ENCODE results near the gene DSCAM.

DSCAM gene

DNA sequence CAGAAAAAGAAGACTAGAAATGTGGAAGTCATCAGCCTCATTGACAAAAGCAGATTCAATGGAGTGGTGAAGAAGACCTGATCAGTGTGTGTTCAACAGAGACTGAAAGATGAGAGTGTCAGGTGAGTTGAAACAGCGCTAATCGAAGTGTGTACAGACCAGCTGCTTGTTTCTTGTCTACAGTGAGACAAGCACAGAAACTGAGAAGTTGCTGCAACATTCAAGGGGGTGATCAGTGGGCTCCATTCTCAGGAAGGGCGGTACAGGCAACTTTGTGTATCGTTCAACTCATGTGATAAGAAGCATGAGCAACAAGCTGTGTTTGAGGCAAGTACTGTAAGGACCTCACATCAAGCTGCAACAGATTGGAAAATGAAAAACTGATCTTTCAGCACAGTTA, 19.4 kb downstream of the DSCAM start:
- Histone ChIP-seq H3K27me3 (ENCODE audit: insufficient read depth, low read length) (no peaks in the 10 kb centered on the region), H3K9me3 (ENCODE audit: low read length) (no peaks in the 10 kb centered on the region), H3K36me3 (ENCODE audit: insufficient read depth, low read length) (no peaks in the 10 kb centered on the region), H4K20me1 (ENCODE audit: insufficient read depth, low read length) (no peaks in the 10 kb centered on the region), H3F3A (ENCODE audit: insufficient read depth, low read length) (no peaks in the 10 kb centered on the region), H3K27ac (ENCODE audit: low read depth, low read length, poor library complexity, severe bottlenecking) (no peak overlapping the region), H3K4me1 (ENCODE audit: insufficient read depth, low read length, severe bottlenecking) (no peaks in the 10 kb centered on the region), H3K79me2 (ENCODE audit: insufficient read depth, low read length) (no peaks in the 10 kb centered on the region), H3K9ac (ENCODE audit: low read length) (no peak overlapping the region), H3K9me2 (ENCODE audit: low read depth, low read length) (no peaks in the 10 kb centered on the region), H3K4me2 (ENCODE audit: low read length) (no peak overlapping the region), H3K4me3 (ENCODE audit: low read depth, low read length, poor library complexity, severe bottlenecking) (no peak overlapping the region), H2AFZ (ENCODE audit: low read length) (no peak overlapping the region)
- no peak for TF ChIP-seq EZH2 (IDR thresholded peaks at IDR 0.05; ENCODE audit: borderline replicate concordance, low read length)
- TF ChIP-seq, protein P1, sequence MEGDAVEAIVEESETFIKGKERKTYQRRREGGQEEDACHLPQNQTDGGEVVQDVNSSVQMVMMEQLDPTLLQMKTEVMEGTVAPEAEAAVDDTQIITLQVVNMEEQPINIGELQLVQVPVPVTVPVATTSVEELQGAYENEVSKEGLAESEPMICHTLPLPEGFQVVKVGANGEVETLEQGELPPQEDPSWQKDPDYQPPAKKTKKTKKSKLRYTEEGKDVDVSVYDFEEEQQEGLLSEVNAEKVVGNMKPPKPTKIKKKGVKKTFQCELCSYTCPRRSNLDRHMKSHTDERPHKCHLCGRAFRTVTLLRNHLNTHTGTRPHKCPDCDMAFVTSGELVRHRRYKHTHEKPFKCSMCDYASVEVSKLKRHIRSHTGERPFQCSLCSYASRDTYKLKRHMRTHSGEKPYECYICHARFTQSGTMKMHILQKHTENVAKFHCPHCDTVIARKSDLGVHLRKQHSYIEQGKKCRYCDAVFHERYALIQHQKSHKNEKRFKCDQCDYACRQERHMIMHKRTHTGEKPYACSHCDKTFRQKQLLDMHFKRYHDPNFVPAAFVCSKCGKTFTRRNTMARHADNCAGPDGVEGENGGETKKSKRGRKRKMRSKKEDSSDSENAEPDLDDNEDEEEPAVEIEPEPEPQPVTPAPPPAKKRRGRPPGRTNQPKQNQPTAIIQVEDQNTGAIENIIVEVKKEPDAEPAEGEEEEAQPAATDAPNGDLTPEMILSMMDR (IDR thresholded peaks at IDR 0.05; ENCODE audit: low read length) = no peak

DNA sequence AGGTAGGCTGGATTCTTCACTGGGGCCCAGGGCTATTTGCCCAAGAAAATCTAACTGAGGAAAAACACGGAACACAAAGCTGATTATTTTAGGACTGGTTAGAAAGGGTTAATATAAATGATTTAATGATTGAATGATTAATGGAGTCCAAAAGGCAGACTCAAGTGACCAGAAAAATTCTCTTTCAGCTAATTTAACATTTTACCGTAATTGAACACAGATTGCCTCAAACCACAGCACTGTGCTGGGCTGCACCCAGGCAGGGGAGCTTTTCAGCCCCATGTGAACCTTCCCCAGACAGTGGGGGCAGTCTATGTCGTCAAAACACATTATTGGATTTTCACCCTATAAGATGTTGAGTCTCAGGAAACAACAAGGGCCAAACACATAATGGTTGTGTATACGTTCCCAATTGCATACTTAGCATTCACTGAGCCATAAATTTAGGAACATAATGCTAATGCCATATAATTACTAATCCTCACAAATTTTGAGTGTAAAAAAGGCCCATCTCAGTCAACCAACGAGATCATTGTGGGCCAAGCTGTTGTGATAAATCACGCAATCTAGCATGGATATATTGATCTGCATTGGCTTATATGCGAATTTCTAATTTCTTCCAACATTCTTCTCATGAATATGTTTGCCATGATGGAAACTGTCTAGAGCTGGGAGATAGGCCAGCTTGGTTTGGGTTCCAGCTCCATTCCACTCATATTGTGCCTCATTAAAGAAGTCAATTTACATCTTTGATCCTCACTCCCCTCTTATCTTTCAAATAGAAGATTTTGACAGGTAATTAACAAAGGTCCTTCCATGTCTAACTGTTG, 27.7 kb downstream of the DSCAM start:
- Histone ChIP-seq H3K27ac (ENCODE audit: low read depth, low read length, poor library complexity, severe bottlenecking) (no peak overlapping the region), H3K36me3 (ENCODE audit: insufficient read depth, low read length) (no peaks in the 10 kb centered on the region), H3K79me2 (ENCODE audit: insufficient read depth, low read length) (no peaks in the 10 kb centered on the region), H3F3A (ENCODE audit: insufficient read depth, low read length) (no peaks in the 10 kb centered on the region), H4K20me1 (ENCODE audit: insufficient read depth, low read length) (no peaks in the 10 kb centered on the region), H3K9me2 (ENCODE audit: low read depth, low read length) (no peaks in the 10 kb centered on the region), H3K4me3 (ENCODE audit: low read depth, low read length, poor library complexity, severe bottlenecking) (no peak overlapping the region), H3K4me2 (ENCODE audit: low read length) (no peak overlapping the region), H2AFZ (ENCODE audit: low read length) (no peak overlapping the region), H3K9me3 (ENCODE audit: low read length) (no peaks in the 10 kb centered on the region), H3K27me3 (ENCODE audit: insufficient read depth, low read length) (no peaks in the 10 kb centered on the region), H3K9ac (ENCODE audit: low read length) (no peak overlapping the region), H3K4me1 (ENCODE audit: insufficient read depth, low read length, severe bottlenecking) (no peaks in the 10 kb centered on the region)
- TF ChIP-seq, protein P1 (IDR thresholded peaks at IDR 0.05; ENCODE audit: low read length) = no peak
- TF ChIP-seq EZH2 (IDR thresholded peaks at IDR 0.05; ENCODE audit: borderline replicate concordance, low read length) = no peak

DNA sequence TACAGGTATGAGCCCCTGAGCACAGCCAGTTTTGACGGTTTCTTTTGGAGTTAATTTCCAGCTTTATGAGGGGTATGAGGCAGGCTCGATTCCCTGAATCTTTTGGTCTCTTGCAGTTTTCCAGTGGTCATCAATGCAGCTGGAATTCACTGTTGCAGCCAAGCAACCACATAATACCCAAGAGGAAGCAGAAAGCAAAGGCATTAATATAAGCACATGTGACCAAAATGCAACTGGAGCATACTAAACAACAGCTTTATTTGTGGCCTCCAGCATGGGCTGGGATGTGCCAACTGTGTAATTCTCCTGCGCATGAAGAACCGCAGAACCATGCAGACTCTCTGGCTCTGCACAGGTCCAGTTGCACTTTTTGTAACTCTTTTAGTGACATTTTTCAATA, 33.0 kb downstream of the DSCAM start:
- H3K4me3 ChIP-seq (ENCODE audit: low read depth, low read length, poor library complexity, severe bottlenecking) = no peak overlapping the region
- H4K20me1 ChIP-seq (ENCODE audit: insufficient read depth, low read length) = no peaks in the 10 kb centered on the region
- H3F3A ChIP-seq (ENCODE audit: insufficient read depth, low read length) = no peaks in the 10 kb centered on the region
- H3K27me3 ChIP-seq (ENCODE audit: insufficient read depth, low read length) = no peaks in the 10 kb centered on the region
- H3K4me2 ChIP-seq (ENCODE audit: low read length) = no peak overlapping the region
- H3K9me3 ChIP-seq (ENCODE audit: low read length) = no peaks in the 10 kb centered on the region
- H3K27ac ChIP-seq (ENCODE audit: low read depth, low read length, poor library complexity, severe bottlenecking) = no peak overlapping the region
- no peak overlapping the region for H2AFZ ChIP-seq (ENCODE audit: low read length)
- no peaks in the 10 kb centered on the region for H3K79me2 ChIP-seq (ENCODE audit: insufficient read depth, low read length)
- H3K4me1 ChIP-seq (ENCODE audit: insufficient read depth, low read length, severe bottlenecking) = no peaks in the 10 kb centered on the region
- H3K9ac ChIP-seq (ENCODE audit: low read length) = no peak overlapping the region
- TF ChIP-seq, protein P1 (IDR thresholded peaks at IDR 0.05; ENCODE audit: low read length) = no peak
- TF ChIP-seq EZH2 (IDR thresholded peaks at IDR 0.05; ENCODE audit: borderline replicate concordance, low read length) = no peak
- no peaks in the 10 kb centered on the region for H3K36me3 ChIP-seq (ENCODE audit: insufficient read depth, low read length)
- no peaks in the 10 kb centered on the region for H3K9me2 ChIP-seq (ENCODE audit: low read depth, low read length)

Data from OCI-LY1 (cell line).